Spleen (tissue), 7 donors: Measurements from ENCODE around the gene ZNF747.

Experiments used
- POLR2A ChIP-seq, 3 donors: fragments of 450-650 bp; IDR thresholded peaks; one replicate each; pipeline ENCODE4 v1.5.1; 2017; ENCODE audit warnings: antibody characterized with exemption in 3 of 3, mild to moderate bottlenecking in 1 of 3
- TF ChIP-seq, protein P1 (sequence below), 11 experiments: fragments of 200-600 bp in 7 of 11; fragments of 450-650 bp in 4 of 11; sonication (generic) in 4 of 11; IDR thresholded peaks in 8 of 11; conservative IDR thresholded peaks in 3 of 11; 1 replicate in 7 of 11; 2 replicates in 4 of 11; pipeline versions ENCODE4 v1.4.0 to v1.8.0; 2016 to 2021; ENCODE audit warnings: antibody characterized with exemption in 11 of 11, inconsistent platforms in 4 of 11, mild to moderate bottlenecking in 1 of 11
- donor health status: DM: no; HTN: no; CAD: no; lungs with moderate emphysema.
- donor health status: DM: no; HTN: no; CAD: no.
- donor health status: DM: no; HTN: no; CAD: no.

DNA sequence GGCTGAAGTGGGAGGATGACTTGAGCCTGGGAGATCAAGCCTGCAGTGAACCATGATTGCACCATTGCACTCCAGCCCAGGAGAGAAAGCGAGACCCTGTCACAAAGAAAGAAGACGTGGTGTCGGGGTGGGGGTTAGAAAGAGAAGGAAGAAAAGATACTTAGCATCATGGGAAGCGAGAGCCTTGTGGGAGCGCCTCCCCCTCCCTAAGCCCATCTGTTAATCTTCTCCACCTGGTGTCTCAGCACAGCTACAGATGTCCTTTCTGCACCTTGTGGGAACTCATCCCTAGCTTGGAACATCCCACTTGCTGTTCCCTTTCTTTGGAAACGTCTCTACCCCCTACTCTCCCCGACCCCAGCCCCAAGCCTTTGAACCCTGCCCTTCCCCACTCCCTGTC lies 30.9 kb upstream of the ZNF747 start:
- TF ChIP-seq POLR2A (IDR thresholded peaks at IDR 0.05), result no peak
- TF ChIP-seq, protein P1, sequence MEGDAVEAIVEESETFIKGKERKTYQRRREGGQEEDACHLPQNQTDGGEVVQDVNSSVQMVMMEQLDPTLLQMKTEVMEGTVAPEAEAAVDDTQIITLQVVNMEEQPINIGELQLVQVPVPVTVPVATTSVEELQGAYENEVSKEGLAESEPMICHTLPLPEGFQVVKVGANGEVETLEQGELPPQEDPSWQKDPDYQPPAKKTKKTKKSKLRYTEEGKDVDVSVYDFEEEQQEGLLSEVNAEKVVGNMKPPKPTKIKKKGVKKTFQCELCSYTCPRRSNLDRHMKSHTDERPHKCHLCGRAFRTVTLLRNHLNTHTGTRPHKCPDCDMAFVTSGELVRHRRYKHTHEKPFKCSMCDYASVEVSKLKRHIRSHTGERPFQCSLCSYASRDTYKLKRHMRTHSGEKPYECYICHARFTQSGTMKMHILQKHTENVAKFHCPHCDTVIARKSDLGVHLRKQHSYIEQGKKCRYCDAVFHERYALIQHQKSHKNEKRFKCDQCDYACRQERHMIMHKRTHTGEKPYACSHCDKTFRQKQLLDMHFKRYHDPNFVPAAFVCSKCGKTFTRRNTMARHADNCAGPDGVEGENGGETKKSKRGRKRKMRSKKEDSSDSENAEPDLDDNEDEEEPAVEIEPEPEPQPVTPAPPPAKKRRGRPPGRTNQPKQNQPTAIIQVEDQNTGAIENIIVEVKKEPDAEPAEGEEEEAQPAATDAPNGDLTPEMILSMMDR (IDR thresholded peaks at IDR 0.05 in 8 of 11, conservative IDR thresholded peaks at IDR 0.05 in 3 of 11), result no peak
